SU-DHL-6 (cell line): ENCODE measurements around the gene CKMT1A.
"Not testable (repeated sequence)": the region's sequence is repeated elsewhere in the genome, so short reads cannot be mapped to it uniquely, and the experiment has no call there.

ENCODE experiments used
- EZH2phosphoT487 ChIP-seq: fragments of 200-600 bp; sonication (generic), shearing (Covaris generic); conservative IDR thresholded peaks from 2 replicates; pipeline ENCODE4 v1.6.1; 2018; ENCODE audit warnings: mild to moderate bottlenecking, antibody characterized with exemption, low read length, moderate library complexity, mixed read lengths
- TF ChIP-seq, protein P1 (sequence below): fragments of 200-600 bp; sonication (generic); IDR thresholded peaks from one replicate; pipeline ENCODE4 v1.5.1; 2017; ENCODE audit warnings: antibody characterized with exemption, mild to moderate bottlenecking, low read length, moderate library complexity; ENCODE audit not compliant: insufficient read depth, poor library complexity, severe bottlenecking

DNA sequence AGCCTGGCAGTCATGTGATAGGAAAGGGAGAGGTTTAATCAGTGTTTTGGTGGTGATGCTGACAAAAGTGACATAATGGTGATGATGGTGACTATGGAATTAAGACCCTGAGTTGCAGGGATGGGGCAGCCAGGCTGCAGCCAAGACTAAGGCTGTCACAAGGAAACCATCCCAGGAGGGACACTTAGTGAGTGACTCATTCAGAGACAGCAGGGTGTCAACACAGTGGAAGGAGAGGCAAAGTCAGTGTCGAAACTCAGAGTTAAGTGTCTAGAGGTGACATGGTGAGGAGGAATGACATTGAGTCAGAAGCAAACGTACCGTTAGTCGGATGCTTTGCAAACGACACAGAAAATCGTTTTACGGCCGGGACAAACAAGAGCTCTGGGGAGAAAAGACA, 30.3 kb upstream of the CKMT1A start:
- TF ChIP-seq, protein P1, sequence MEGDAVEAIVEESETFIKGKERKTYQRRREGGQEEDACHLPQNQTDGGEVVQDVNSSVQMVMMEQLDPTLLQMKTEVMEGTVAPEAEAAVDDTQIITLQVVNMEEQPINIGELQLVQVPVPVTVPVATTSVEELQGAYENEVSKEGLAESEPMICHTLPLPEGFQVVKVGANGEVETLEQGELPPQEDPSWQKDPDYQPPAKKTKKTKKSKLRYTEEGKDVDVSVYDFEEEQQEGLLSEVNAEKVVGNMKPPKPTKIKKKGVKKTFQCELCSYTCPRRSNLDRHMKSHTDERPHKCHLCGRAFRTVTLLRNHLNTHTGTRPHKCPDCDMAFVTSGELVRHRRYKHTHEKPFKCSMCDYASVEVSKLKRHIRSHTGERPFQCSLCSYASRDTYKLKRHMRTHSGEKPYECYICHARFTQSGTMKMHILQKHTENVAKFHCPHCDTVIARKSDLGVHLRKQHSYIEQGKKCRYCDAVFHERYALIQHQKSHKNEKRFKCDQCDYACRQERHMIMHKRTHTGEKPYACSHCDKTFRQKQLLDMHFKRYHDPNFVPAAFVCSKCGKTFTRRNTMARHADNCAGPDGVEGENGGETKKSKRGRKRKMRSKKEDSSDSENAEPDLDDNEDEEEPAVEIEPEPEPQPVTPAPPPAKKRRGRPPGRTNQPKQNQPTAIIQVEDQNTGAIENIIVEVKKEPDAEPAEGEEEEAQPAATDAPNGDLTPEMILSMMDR, result not testable (repeated sequence)
- TF ChIP-seq EZH2phosphoT487, result not testable (repeated sequence)
